ENCODE data around the gene MTG2. TPM values are rescaled to one million over a fixed set of nuclear protein-coding genes. Genes with fewer than 3 reads are reported as not detected.

Gene MTG2
- total and polyA plus RNA-seq, 2 experiments from 2014 or later = 11.3 to 11.7 TPM

GRCh38 chr20:62160253-62160652 lies 22.6 kb upstream of the MTG2 start:
- H3K4me1 Mint-ChIP-seq = peaks cover 12% of the 10 kb centered on the region
- no peak overlapping the region for H3K27ac Mint-ChIP-seq
- no peak overlapping the region for H3K4me3 Mint-ChIP-seq
- Histone ChIP-seq H3K4me3 (no peak overlapping the region), H3K79me2 (replicated peaks; ENCODE audit: insufficient read depth) (peaks cover 34% of the 10 kb centered on the region), H3K27me3 (ENCODE audit: insufficient read depth) (no peaks in the 10 kb centered on the region), H3K4me1 (ENCODE audit: insufficient read depth) (peaks cover 14% of the 10 kb centered on the region), H4K20me1 (replicated peaks; ENCODE audit: insufficient read depth) (peaks cover 11% of the 10 kb centered on the region; the same call in 1 of the 2 replicates), H3K4me2 (no peak overlapping the region), H2AFZ (no peak overlapping the region), H3K27ac (ENCODE audit: low read depth) (no peak overlapping the region), H3F3A (replicated peaks; ENCODE audit: low read depth) (peaks cover 4% of the 10 kb centered on the region; the same call in 1 of the 2 replicates), H3K36me3 (ENCODE audit: insufficient read depth) (peaks cover 16% of the 10 kb centered on the region; the same call in 1 of the 2 replicates), H3K9me2 (ENCODE audit: insufficient read depth) (no peaks in the 10 kb centered on the region)
- ATAC-seq = no peak
- H3K9me3 Mint-ChIP-seq = no peaks in the 10 kb centered on the region
- H3K36me3 Mint-ChIP-seq (ENCODE audit: low read depth) = peaks cover 42% of the 10 kb centered on the region
- TF ChIP-seq CREB1 (CRISPR knock-in tag; IDR thresholded peaks at IDR 0.05; ENCODE audit: low read depth) (no peak), EZH2 (IDR thresholded peaks at IDR 0.05; ENCODE audit: low read depth, unreplicated experiment) (no peak), ETS1 (IDR thresholded peaks at IDR 0.05) (no peak), EZH2phosphoT487 (IDR thresholded peaks at IDR 0.05; ENCODE audit: unreplicated experiment) (no peak), ZNF462 (CRISPR knock-in tag; IDR thresholded peaks at IDR 0.05) (no peak), NANOG (IDR thresholded peaks at IDR 0.05; ENCODE audit: borderline replicate concordance) (no peak), ZNF331 (CRISPR knock-in tag; IDR thresholded peaks at IDR 0.05; ENCODE audit: low read depth) (no peak), JUNB (IDR thresholded peaks at IDR 0.05; ENCODE audit: unreplicated experiment) (no peak), POLR2AphosphoS5 (IDR thresholded peaks at IDR 0.05; ENCODE audit: low read depth) (no peak), ZNF114 (CRISPR knock-in tag; IDR thresholded peaks at IDR 0.05) (no peak), REST (IDR thresholded peaks at IDR 0.05; ENCODE audit: unreplicated experiment) (no peak), CTCF (conservative IDR thresholded peaks at IDR 0.05; ENCODE audit: low read depth in 2 of 2) (no peak), STAT1 (IDR thresholded peaks at IDR 0.05; ENCODE audit: unreplicated experiment) (no peak)
- no peak for DNase-seq (ENCODE audit: low spot score)
- peaks cover 2% of the 10 kb centered on the region for H3K27me3 Mint-ChIP-seq (ENCODE audit: insufficient read depth, low read depth, poor library complexity)

All from GM23338 (cell line).